GDM1 (cell line): ENCODE measurements around the gene HMCES.
"Not testable (repeated sequence)": the region's sequence is repeated elsewhere in the genome, so short reads cannot be mapped to it uniquely, and the experiment has no call there.

Source experiments
- DNase-seq: peaks from one replicate; lab custom pipeline; 2025; lab: John Stamatoyannopoulos, UW

HMCES gene

DNA sequence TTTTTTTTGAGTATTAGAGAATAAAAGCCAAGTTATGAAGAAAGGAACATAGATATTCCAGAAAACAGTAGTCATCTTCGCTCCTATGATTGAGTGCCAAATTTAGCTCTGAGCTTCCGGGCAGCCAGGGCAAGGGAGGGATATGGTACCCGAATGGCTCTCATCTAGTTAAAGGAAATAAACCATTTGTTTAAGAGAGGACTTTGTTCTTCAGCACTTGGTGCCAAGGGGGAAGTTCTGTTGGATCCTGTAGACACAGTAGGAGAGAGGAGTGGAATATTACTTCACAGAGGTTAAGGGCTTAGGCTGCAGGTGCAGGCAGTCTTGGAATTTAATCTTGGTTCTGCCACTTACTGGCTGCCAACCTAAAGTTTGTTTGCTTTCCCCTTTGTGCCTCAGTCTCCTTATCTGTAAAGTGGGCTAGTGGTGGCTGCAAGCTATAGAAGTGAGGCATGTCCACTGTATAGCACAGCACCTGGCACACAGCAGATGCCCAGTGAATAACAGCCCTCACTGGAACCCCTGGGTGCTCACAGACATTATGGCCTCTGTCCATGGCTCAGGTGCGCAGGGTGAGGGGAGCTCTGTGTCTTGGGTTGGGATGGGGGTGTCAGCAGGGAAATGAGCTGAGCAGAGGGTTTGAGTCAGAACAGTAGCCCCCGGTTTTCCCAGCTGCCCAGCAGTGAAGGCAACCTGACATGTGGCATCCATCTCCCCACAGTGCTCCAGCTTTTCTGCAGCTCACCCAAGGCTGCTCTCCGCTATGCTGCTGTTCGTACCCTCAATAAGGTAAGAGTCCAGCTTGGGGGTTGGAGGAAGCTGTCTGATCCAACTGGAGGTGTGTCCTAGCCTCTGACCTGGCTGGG is 18.8 kb upstream of the HMCES start:
- no peak for DNase-seq

DNA sequence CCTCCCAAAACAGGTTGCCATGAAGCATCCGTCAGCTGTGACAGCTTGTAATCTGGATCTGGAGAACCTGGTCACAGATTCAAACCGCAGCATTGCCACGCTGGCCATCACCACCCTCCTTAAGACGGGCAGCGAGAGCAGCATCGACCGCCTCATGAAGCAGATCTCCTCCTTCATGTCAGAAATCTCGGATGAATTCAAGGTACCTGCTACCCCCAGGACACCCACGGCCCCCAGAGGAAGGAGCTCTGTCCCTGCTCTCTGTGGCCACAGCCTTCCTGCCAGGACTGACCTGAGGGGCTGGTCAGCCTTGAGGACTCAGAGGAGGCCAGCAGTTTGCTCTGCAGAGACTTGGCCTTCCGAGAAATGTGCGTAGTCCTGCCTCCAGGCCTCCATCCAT is 18.1 kb upstream of the HMCES start:
- no peak for DNase-seq

GRCh38 chr3:129261894-129262293 is 16.8 kb upstream of the HMCES start:
- DNase-seq: no peak

DNA sequence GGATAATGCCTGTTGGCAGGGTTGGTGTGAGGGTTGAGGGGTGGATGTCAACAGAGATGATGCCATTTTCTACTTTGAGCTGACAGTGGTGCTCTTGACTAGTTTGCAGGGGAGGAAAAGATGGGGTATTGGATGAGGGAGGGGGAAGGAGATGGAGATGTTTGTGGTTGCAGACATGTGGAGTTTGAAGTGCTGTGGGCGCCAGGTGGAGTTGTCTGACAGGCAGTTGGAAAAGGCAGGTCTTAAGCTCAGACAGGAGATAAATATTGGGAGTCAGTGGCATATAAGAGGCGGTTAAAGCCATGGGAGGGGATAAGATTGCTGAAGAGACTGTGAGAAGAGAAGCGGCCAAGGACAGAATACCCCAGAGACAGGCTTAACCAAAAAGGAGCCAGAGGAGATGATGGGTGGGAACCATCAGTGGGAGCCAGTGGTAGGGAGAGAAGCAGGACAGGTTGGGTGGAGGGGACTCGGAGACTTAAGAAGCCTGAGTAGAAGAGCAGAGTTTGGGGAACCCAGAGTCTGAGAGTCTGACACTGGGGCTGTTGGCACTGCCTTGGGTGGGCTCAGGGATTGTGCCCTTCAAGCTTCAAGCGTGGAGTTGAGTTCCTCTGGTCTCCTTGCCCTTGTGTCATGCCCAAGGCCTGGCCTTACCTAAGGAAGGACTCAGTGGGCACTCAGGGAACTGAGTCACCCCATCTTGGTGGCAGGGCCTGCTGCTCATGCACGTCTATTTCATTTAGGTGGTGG is 15.3 kb upstream of the HMCES start:
- no peak for DNase-seq

GRCh38 chr3:129264994-129265393 is 13.7 kb upstream of the HMCES start:
- DNase-seq: not testable (repeated sequence)

GRCh38 chr3:129266651-129267050 is 12.0 kb upstream of the HMCES start:
- DNase-seq: no peak

- no peak for DNase-seq
Measured at GRCh38 chr3:129268396-129268795, 10.3 kb upstream of the HMCES start.

DNA sequence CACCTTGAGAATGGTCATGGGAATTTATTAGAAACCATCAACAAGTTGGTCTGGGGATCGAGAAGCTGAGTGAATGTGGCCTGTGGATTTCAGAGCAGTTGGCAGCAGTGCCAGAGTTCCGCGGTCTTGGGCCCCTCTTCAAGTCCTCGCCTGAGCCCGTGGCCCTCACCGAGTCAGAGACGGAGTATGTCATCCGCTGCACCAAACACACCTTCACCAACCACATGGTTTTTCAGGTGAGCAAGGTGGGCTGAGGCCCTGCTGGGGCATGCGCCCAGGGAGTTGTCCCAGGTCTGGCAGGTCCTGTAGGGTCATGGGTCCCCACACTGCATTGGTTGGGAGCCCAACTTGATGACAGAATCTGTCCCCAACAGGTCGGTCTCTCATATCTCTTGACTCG is 7.0 kb upstream of the HMCES start:
- no peak for DNase-seq

DNA sequence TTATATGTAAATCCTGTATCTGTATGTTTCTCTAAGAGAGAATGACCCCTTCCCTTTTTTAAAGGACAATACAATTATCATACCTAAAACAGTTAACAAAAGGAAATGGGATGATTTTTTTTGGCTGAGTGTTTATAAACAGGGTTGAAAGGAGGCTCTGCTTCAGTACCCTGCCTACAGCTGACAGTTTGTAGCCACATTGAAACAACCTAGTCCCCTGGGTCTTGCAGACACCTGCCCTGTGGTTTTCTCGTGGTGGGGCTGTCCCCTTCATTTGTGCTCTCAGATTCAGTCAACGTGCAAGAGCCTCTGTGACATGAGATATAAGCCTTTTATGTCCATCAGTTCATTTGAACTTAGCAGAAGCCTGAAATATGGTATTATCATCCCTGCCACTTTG is 2.3 kb upstream of the HMCES start:
- DNase-seq: no peak

- no peak for DNase-seq
Measured at GRCh38 chr3:129277829-129278271, 820 bp upstream of the HMCES start.

- no peak for DNase-seq
Measured at GRCh38 chr3:129278966-129279906, 566 bp downstream of the HMCES start.

DNA sequence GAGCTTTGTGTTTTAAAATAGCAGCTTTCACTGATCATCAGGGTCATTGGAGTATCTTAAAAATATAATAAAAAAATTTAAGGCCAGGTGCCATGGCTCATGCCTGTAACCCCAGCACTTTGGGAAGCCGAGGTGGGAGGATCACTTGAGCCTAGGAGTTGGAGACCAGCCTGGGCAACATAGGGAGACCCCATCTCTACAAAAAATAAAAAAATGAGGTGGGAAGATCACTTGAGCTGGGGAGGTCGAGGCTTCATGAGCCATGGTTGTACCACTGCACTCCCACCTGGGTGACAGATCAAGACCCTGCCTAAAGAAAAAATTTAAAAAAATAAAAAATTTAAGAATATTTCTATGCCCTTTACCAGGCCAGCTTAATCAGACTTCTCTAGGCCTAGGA is 1.5 kb downstream of the HMCES start:
- DNase-seq: no peak

DNA sequence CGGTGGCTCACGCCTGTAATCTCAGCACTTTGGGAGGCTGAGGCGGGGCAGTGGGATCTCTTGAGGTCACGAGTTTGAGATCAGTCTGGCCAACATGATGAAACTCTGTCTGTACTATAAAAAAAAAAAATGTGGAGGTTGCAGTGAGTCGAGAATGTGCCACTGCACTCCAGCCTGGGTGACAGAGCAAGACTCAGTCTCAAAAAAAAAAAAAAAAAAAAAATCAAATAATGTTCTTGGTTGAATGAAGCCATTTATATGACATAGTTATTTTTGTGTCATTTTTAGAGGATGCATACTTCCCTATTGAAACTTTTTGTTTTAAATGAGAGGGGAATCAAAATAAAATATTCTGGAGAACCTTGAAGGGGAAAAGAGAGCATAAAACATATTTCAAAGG is 3.1 kb downstream of the HMCES start:
- no peak for DNase-seq

DNA sequence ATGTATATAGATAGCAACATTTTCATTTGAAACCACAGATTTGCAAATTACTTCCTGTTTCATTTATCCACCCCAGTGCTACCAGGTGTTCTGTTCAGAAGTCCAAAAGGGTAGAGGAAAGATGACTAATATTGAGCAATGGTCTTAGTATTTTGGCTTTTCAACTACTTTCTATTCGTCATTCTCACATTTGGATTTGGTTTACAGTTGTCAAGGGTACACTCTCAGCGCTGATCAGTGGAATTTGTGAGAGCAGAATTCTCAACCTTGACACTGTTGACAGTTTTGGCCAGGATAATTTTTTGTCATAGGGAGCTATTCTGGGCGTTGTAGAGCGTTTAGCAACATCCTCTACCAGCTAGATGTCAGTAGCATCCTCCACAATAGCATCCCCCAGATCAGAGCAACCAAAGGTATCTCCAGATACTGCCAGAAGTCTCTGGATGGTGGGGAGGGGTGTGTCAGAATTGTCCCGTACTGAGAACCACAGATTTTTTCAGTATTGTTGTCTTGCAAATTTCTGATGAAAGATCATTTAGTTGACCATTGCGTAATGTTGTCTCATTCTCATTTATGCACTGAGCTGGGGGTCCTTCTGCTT is 4.2 kb downstream of the HMCES start:
- no peak for DNase-seq

DNA sequence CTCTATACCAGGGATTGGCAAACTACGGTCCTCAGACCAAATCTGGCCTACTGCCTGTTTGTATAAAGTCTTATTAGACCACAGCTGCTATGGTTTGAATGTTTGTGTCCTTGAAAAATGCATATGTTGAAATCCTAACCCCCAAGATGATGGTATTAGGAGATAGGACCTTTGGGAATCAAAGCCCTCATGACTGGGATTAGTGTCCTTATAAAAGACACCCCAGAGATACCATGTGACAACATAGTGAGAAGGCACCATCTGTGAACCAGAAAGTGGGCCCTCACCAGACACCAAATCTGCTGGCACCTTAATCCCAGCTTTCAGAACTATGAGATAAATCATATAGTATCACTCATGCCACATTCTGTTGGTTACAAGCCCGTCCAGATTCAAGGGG is 7.4 kb downstream of the HMCES start:
- DNase-seq: no peak

- no peak for DNase-seq
Measured at GRCh38 chr3:129288446-129288845, 9.8 kb downstream of the HMCES start.

DNA sequence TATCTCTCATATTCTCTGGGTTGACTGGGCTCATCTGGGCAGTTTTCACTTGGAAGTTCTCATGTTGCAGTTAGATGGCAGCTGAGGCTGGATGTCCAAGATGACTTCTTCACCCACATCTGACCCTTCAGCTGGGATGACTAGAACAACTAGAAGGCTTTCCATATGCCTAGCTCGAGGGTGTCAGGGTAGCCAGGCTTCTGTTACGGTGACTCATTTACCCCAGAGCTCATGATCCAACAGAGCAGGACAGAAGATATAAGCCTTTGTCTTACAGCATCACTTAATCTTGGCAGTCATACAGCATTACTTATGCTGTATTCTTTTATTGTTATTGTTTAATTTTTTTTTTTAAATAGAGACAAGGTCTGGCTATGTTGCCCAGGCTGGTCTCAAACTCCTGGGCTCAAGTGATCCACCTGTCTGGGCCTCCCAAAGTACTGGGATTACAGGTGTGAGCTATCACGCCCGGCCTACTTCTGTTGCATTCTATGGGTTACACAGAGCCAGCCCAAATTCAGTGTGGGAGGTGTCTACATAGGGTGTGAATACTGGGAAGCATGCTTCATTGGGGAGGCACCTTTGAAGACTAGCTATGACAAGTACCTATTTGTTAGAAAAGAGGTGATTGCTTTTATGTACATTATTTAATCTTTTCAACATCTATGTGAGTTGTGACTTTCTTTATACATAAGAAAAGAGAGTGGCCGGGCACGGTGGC is 10.7 kb downstream of the HMCES start:
- DNase-seq: no peak

DNA sequence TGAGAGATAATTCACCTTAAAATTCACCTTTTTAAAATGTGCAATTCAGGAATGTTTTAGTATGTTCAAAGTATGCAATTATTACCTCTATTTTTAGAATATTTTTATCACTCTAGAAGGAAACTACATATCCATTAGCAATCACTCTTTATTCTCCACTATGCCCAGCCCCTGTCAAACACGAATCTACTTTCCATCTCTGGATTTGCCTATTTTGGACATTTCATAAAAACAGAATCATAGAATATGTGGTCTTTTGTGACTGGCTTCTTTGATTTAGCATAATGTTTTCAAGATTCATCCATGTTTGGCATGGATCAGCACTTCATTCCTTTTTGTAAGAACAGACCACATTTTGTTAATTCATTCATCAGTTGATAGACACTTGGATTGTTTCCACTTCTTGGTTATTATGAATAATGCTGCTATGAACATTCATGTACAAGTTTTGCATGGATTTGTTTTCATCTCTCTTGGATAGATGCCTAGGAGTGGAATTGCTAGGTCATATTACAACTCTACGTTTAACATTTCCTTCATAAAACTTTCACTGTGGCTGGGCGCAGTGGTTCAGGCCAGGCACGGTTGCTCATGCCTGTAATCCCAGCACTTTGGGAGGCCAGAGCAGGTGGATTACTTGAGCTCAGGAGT is 12.7 kb downstream of the HMCES start:
- DNase-seq: no peak

DNA sequence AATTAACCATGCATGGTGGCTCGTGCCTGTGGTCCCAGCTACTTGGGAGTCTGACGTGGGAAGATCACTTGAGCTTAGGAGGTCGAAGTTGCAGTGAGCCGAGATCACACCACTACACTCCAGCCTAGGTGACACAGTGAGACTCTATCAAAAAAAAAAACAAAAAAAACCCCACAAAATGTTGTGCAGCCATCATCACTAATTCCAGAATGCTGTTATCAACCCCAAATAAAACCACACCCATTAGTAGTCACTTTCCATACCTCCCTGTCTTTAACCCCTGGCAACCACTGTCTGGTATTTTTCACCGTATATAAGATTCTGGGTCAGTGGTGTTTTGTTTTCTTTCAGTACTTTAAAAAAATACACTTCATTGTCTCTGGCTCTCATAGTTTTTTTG is 16.6 kb downstream of the HMCES start:
- no peak for DNase-seq

DNA sequence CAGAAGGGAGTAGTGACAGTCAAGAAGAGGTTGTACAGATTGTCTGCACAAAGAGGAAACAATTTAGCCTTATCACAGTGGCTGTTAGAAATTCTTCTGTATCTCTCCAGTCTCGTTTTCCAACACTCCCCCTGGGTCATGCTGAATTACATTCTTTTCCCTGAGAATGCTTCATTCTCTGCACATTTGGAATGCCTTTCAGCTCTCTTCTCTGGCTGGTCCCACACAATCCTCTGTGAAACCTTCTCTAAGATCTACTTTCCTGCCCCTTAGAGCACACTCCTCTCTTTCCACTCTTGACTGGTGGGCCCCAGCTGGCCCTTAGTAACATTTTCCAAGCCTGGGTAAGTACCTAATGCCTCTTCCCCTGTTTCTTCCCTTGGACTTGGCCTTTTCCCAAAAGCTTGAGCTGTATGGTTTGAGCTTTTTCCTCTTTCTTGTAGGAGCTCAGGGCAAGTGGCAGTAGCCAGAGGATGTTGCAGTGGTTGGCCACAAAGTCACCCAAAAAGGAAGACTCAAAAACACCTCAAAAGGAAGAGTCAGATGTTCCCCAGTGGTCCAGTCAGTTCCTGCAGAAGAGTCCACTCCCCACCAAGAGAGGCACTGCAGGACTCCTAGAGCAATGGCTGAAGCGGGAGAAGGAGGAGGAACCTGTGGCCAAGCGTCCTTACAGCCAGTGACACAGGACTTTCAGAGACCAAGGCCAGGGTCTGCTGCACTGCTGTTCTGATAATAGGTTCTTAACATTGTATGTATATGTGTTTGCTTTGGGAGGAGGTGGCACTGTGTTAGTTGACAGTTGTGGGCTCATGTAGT is 25.7 kb downstream of the HMCES start:
- DNase-seq: no peak
